ENCODE measurements around the gene TBX15.

- TF ChIP-seq CTCF (IDR thresholded peaks at IDR 0.05; ENCODE audit: borderline replicate concordance, extremely low read depth, low read length, poor library complexity, severe bottlenecking) (no peak), EZH2 (IDR thresholded peaks at IDR 0.05; ENCODE audit: borderline replicate concordance, low read depth, low read length, severe bottlenecking) (no peak)
Observed at GRCh38 chr1:118900643-118901440, 87.3 kb downstream of the TBX15 start.

Data from DND-41 (cell line).